MM.1S (cell line): Measurements from ENCODE around the gene STARD5.

Experiments
- CTCF ChIP-seq: fragments of 300-600 bp; sonication (generic); IDR thresholded peaks from 2 replicates; pipeline ENCODE4 v1.5.1; 2016; ENCODE audit warnings: antibody characterized with exemption, low read length, mixed read lengths
- EZH2 ChIP-seq: fragments of 300-600 bp; sonication (generic); optimal IDR thresholded peaks from 2 replicates; pipeline ENCODE3; 2017; ENCODE audit warnings: low read depth, mild to moderate bottlenecking, antibody characterized with exemption, low read length, mixed read lengths
- EZH2phosphoT487 ChIP-seq: fragments of 300-600 bp; sonication (generic); IDR thresholded peaks from 2 replicates; pipeline ENCODE4 v1.6.1; 2018; ENCODE audit warnings: antibody characterized with exemption, low read length

GRCh38 chr15:81285461-81285860, 38.5 kb downstream of the STARD5 start:
- TF ChIP-seq CTCF (no peak), EZH2 (no peak), EZH2phosphoT487 (no peak)
